ENCODE measurements around the gene CFI.
A peak's percentile ranks its signal among the peaks of the same experiment; 100 is the strongest.

DNA sequence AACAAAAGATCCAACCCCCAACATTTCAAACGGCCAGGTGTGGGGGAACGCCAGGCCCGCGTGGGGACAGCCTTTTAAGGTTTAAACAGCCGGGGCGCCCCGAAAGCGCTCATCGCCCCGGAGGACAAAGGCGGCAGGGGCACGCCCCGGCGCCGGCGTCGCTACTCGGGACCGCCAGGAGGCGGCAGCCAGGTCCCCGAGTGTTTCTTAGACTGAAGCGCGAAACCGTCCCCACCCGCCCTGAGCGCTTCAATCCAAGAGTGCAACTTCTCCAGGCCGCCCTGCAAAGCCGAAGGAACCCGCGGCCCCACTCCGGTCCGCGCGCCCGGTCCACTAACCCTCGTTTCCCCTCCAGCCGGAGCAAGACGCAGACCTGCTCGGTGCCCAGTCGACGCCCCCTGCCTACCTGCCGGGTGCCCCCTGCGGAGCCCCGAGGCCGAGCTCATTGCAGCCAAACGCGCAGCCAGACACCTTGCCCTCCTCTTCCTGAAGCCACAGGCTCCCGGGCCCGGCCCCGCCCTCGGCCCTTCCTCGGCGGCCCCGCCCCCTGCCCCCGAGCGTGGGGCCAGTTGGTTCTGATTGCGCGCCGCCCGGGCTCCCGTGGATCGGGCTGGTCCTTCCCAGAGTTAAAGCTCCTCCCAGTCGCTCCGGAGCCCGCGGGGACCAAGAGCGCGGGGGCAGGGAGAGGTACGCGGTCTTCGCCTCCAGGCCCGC is 98.7 kb downstream of the CFI start, which contains the start of gene CASP6:
- peak; percentile 47 to 83 (median 67) for TF ChIP-seq CTCF (IDR thresholded peaks at IDR 0.05)
- TF ChIP-seq POLR2AphosphoS5 (IDR thresholded peaks at IDR 0.05): no peak
